ENCODE data around the gene PTPN14. TPM values are rescaled to one million over a fixed set of nuclear protein-coding genes. Genes with fewer than 3 reads are reported as not detected.
A peak's percentile ranks its signal among the peaks of the same experiment; 100 is the strongest.

Gene PTPN14
- total and polyA plus RNA-seq, 2 of the 8 experiments (the other 6 are each of a cell fraction or from before 2014, with no cell fraction given): 14.4 to 93.6 TPM

GRCh38 chr1:214476229-214476985 lies 75.0 kb downstream of the PTPN14 start:
- H3K79me2 ChIP-seq (ENCODE audit: control insufficient read depth in 1 of 2, insufficient read depth in 2 of 2, low read length in 2 of 2): peaks cover 4 to 92% of the 10 kb centered on the region in 2 experiments; a peak in 3 of 4 replicates
- H3K79me1 ChIP-seq (ENCODE audit: low read depth, low read length): no peaks in the 10 kb centered on the region; the same call in 1 of the 2 replicates
- no peaks in the 10 kb centered on the region for H3K36me3 ChIP-seq (ENCODE audit: control insufficient read depth in 2 of 4, insufficient read depth in 4 of 4, low read length in 3 of 4)
- H3K27me3 ChIP-seq (replicated peaks in 1 of 4; ENCODE audit: control insufficient read depth in 3 of 4, extremely low read depth in 1 of 4, insufficient read depth in 3 of 4, low read length in 3 of 4): no peaks in the 10 kb centered on the region
- DNase-seq (ENCODE audit: low read depth in 1 of 2, low spot score in 2 of 2) (no peak), FAIRE-seq (no peak)
- H2AK5ac ChIP-seq (ENCODE audit: low read depth, low read length): peak overlapping the region; percentile 3; the same call in 1 of the 2 replicates
- H3K56ac ChIP-seq (replicated peaks; ENCODE audit: insufficient read length, low read depth, low read length): no peak overlapping the region
- no peaks in the 10 kb centered on the region for H3K23me2 ChIP-seq (ENCODE audit: low read depth, low read length)
- no peak overlapping the region for H2BK120ac ChIP-seq (replicated peaks; ENCODE audit: low read depth, low read length)
- H4K8ac ChIP-seq (ENCODE audit: extremely low read depth, insufficient read depth, low read length): no peak overlapping the region
- TF ChIP-seq HDAC2 (IDR thresholded peaks at IDR 0.05; ENCODE audit: borderline replicate concordance in 1 of 2, low read depth in 2 of 2, low read length in 2 of 2) (no peak), BRCA1 (IDR thresholded peaks at IDR 0.05; ENCODE audit: low read depth, low read length) (no peak)
- H2AFZ ChIP-seq (ENCODE audit: low read length): no peak overlapping the region
- no peak overlapping the region for H4K91ac ChIP-seq (replicated peaks; ENCODE audit: insufficient read length, low read length)
- H2BK15ac ChIP-seq (ENCODE audit: low read length): no peak overlapping the region
- H3K23ac ChIP-seq (ENCODE audit: insufficient read length): no peak overlapping the region
- peak overlapping the region in 1 of 2 experiments; percentile 23; a peak in 3 of 4 replicates for H3K4me2 ChIP-seq (ENCODE audit: insufficient read depth in 1 of 2, low read depth in 2 of 2, low read length in 2 of 2)
- H3K4ac ChIP-seq (replicated peaks; ENCODE audit: insufficient read length, low read depth, low read length): no peak overlapping the region
- H2BK20ac ChIP-seq (ENCODE audit: low read length): no peak overlapping the region
- H3K4me1 ChIP-seq (replicated peaks in 1 of 4; ENCODE audit: control insufficient read depth in 3 of 4, insufficient read depth in 4 of 4, low read length in 3 of 4): peaks cover 0 to 23% (median 10%) of the 10 kb centered on the region in 4 experiments; a peak in 5 of 7 replicates
- no peak overlapping the region for H3K18ac ChIP-seq (ENCODE audit: extremely low read depth, low read length)
- POLR2A ChIA-PET (ENCODE audit: partially characterized antibody): interaction anchor here (0.6 to 2.8 kb wide), 7 partner anchors 7 to 1519 kb away, joined by 3 to 13 read pairs (median 4); partner anchors contain the start of gene PTPN14
- CTCF ChIA-PET (ENCODE audit: partially characterized antibody): interaction anchor here (0.6 to 3.3 kb wide), 13 partner anchors 11 to 264 kb away, joined by 3 to 19 read pairs (median 3); no protein-coding TSS in a partner anchor
- H3K4me3 ChIP-seq (ENCODE audit: extremely low read depth in 1 of 4, insufficient read depth in 2 of 4, low read depth in 3 of 4, low read length in 4 of 4): no peak overlapping the region
- peak overlapping the region; percentile 30; the same call in 1 of the 2 replicates for H2BK12ac ChIP-seq (ENCODE audit: low read depth, low read length)
- H2BK5ac ChIP-seq (ENCODE audit: low read depth, low read length): 0 out of 2 replicates have a peak overlapping the region, but pooled peaks have one; percentile 1
- H4K5ac ChIP-seq (ENCODE audit: insufficient read length, low read depth, low read length): no peak overlapping the region
- WGBS, 2 experiments (ENCODE audit: extremely low coverage in 1 of 2, insufficient coverage in 1 of 2, insufficient read length in 1 of 2, insufficient replicate concordance in 2 of 2, low coverage in 1 of 2, low lambda C conversion rate in 2 of 2, missing lambda C conversion rate in 1 of 2): 80% methylated on average over 10 of the region's 10 CpGs; no CpG with 5 or more reads in 1 of the 2 experiments
- H3K9me3 ChIP-seq (ENCODE audit: insufficient read depth in 2 of 2, low read depth in 1 of 2, low read length in 1 of 2): no peaks in the 10 kb centered on the region
- H4K20me1 ChIP-seq (replicated peaks in 1 of 2; ENCODE audit: control insufficient read depth in 1 of 2, insufficient read depth in 2 of 2, low read length in 2 of 2): no peaks in the 10 kb centered on the region
- H3K9ac ChIP-seq (replicated peaks in 1 of 4; ENCODE audit: extremely low read depth in 1 of 4, low read depth in 3 of 4, low read length in 3 of 4): no peak overlapping the region
- no peak overlapping the region for H3K27ac ChIP-seq (ENCODE audit: low read depth, low read length)
- no peak overlapping the region for H3K14ac ChIP-seq (ENCODE audit: insufficient read length)
